ENCODE measurements around the gene POLN. TPM values are rescaled to one million over a fixed set of nuclear protein-coding genes. Genes with fewer than 3 reads are reported as not detected.

POLN gene
- total and polyA plus RNA-seq, 2 experiments from 2014 or later = 1.8 to 4.0 TPM

DNA sequence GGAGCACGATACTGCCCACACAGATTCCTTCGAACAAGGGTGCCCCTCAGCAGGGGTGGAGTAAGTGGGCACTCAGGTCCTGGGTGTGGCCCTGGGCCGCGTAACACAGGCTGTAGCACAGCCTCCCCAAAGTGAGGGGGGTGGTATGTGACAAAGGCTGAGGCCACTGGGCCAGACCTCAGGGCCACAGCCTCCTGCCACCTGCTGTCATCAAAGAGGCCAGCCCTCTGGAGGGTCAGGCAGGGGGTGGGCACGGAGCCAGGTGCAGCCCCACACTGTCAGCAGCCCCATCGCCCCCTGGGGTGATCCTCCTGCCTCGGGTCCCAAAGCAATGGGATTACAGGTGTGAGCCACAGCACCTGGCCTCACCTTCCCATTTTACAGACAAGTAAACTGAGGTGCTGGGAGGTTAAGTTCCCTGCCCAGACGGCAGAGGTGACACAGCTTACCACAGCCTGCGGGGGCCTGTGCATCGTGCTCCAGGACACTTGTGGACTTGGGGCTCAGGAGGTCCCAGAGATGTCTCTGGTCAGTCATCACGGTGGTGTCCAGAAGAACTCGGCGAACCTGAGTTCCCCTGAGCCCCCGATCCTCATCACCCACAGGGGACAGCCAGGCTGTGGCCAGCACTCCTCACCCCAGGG lies 47.5 kb upstream of the POLN start:
- TF ChIP-seq JUNB (IDR thresholded peaks at IDR 0.05; ENCODE audit: unreplicated experiment) (no peak), CTCF (conservative IDR thresholded peaks at IDR 0.05; ENCODE audit: low read depth in 2 of 2) (no peak), POLR2AphosphoS5 (IDR thresholded peaks at IDR 0.05; ENCODE audit: low read depth) (no peak), ZNF331 (CRISPR knock-in tag; IDR thresholded peaks at IDR 0.05; ENCODE audit: low read depth) (no peak)
- TF ChIP-seq, protein P1, sequence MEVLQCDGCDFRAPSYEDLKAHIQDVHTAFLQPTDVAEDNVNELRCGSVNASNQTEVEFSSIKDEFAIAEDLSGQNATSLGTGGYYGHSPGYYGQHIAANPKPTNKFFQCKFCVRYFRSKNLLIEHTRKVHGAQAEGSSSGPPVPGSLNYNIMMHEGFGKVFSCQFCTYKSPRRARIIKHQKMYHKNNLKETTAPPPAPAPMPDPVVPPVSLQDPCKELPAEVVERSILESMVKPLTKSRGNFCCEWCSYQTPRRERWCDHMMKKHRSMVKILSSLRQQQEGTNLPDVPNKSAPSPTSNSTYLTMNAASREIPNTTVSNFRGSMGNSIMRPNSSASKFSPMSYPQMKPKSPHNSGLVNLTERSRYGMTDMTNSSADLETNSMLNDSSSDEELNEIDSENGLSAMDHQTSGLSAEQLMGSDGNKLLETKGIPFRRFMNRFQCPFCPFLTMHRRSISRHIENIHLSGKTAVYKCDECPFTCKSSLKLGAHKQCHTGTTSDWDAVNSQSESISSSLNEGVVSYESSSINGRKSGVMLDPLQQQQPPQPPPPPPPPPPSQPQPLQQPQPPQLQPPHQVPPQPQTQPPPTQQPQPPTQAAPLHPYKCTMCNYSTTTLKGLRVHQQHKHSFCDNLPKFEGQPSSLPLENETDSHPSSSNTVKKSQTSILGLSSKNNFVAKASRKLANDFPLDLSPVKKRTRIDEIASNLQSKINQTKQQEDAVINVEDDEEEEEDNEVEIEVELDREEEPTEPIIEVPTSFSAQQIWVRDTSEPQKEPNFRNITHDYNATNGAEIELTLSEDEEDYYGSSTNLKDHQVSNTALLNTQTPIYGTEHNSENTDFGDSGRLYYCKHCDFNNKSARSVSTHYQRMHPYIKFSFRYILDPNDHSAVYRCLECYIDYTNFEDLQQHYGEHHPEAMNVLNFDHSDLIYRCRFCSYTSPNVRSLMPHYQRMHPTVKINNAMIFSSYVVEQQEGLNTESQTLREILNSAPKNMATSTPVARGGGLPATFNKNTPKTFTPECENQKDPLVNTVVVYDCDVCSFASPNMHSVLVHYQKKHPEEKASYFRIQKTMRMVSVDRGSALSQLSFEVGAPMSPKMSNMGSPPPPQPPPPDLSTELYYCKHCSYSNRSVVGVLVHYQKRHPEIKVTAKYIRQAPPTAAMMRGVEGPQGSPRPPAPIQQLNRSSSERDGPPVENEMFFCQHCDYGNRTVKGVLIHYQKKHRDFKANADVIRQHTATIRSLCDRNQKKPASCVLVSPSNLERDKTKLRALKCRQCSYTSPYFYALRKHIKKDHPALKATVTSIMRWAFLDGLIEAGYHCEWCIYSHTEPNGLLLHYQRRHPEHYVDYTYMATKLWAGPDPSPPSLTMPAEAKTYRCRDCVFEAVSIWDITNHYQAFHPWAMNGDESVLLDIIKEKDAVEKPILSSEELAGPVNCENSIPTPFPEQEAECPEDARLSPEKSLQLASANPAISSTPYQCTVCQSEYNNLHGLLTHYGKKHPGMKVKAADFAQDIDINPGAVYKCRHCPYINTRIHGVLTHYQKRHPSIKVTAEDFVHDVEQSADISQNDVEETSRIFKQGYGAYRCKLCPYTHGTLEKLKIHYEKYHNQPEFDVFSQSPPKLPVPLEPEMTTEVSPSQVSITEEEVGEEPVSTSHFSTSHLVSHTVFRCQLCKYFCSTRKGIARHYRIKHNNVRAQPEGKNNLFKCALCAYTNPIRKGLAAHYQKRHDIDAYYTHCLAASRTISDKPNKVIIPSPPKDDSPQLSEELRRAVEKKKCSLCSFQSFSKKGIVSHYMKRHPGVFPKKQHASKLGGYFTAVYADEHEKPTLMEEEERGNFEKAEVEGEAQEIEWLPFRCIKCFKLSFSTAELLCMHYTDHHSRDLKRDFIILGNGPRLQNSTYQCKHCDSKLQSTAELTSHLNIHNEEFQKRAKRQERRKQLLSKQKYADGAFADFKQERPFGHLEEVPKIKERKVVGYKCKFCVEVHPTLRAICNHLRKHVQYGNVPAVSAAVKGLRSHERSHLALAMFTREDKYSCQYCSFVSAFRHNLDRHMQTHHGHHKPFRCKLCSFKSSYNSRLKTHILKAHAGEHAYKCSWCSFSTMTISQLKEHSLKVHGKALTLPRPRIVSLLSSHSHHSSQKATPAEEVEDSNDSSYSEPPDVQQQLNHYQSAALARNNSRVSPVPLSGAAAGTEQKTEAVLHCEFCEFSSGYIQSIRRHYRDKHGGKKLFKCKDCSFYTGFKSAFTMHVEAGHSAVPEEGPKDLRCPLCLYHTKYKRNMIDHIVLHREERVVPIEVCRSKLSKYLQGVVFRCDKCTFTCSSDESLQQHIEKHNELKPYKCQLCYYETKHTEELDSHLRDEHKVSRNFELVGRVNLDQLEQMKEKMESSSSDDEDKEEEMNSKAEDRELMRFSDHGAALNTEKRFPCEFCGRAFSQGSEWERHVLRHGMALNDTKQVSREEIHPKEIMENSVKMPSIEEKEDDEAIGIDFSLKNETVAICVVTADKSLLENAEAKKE (CRISPR knock-in tag; IDR thresholded peaks at IDR 0.05) = no peak
- H3K4me3 Mint-ChIP-seq = no peak overlapping the region
- no peak for DNase-seq (ENCODE audit: low spot score)

More for the DNA sequence above, 47.5 kb upstream of the POLN start:
- H3K9me3 Mint-ChIP-seq = peaks cover under 1% of the 10 kb centered on the region; the same call in 1 of the 3 replicates
- Histone ChIP-seq H3K4me3 (no peak overlapping the region), H3K27ac (ENCODE audit: low read depth) (no peak overlapping the region), H4K20me1 (replicated peaks; ENCODE audit: insufficient read depth) (no peaks in the 10 kb centered on the region), H3K27me3 (ENCODE audit: insufficient read depth) (no peaks in the 10 kb centered on the region), H3K4me2 (no peak overlapping the region), H3F3A (replicated peaks; ENCODE audit: low read depth) (no peaks in the 10 kb centered on the region), H2AFZ (no peak overlapping the region), H3K4me1 (ENCODE audit: insufficient read depth) (no peaks in the 10 kb centered on the region), H3K9me2 (ENCODE audit: insufficient read depth) (no peaks in the 10 kb centered on the region), H3K79me2 (replicated peaks; ENCODE audit: insufficient read depth) (no peaks in the 10 kb centered on the region), H3K36me3 (ENCODE audit: insufficient read depth) (no peaks in the 10 kb centered on the region)
- no peaks in the 10 kb centered on the region; the same call in 2 of the 3 replicates for H3K36me3 Mint-ChIP-seq (ENCODE audit: low read depth)
- no peak overlapping the region for H3K27ac Mint-ChIP-seq
- peaks cover 9% of the 10 kb centered on the region for H3K4me1 Mint-ChIP-seq
- no peak for ATAC-seq
- H3K27me3 Mint-ChIP-seq (ENCODE audit: insufficient read depth, low read depth, poor library complexity) = peaks cover 10% of the 10 kb centered on the region
